Chondrocyte (in vitro differentiated cells): ENCODE results near the gene MDC1. TPM values are rescaled to one million over a fixed set of nuclear protein-coding genes. Genes with fewer than 3 reads are reported as not detected.
"Not testable (repeated sequence)": the region's sequence is repeated elsewhere in the genome, so short reads cannot be mapped to it uniquely, and the experiment has no call there.

Source experiments
- DNase-seq: peaks from one replicate; pipeline ENCODE4 v3.0.0; 2021; ENCODE audit warnings: mixed read lengths, low spot score
- H3K27ac Mint-ChIP-seq: one replicate; pipeline ENCODE4 v1.8.0; 2021; ENCODE audit warnings: mild to moderate bottlenecking, moderate library complexity, mixed read lengths; ENCODE audit not compliant: unreplicated experiment
- H3K27me3 Mint-ChIP-seq: 2 replicates; pipeline ENCODE4 v1.8.0; 2021; ENCODE audit warnings: low read depth, mixed read lengths
- H3K36me3 Mint-ChIP-seq: 2 replicates; pipeline ENCODE4 v1.8.0; 2021; ENCODE audit warnings: low read depth, mixed read lengths
- H3K4me1 Mint-ChIP-seq: 2 replicates; pipeline ENCODE4 v1.8.0; 2021; ENCODE audit warnings: low read depth, mild to moderate bottlenecking, mixed read lengths
- H3K4me3 Mint-ChIP-seq: one replicate; pipeline ENCODE4 v1.8.0; 2021; ENCODE audit warnings: mild to moderate bottlenecking, moderate library complexity, mixed read lengths; ENCODE audit not compliant: unreplicated experiment
- H3K9me3 Mint-ChIP-seq: 2 replicates; pipeline ENCODE4 v1.8.0; 2021; ENCODE audit warnings: low read depth, mixed read lengths
- CTCF ChIP-seq: fragments of 200-600 bp; sonication (generic); IDR thresholded peaks from 2 replicates; pipeline ENCODE4 v1.5.0; 2021; ENCODE audit warnings: antibody characterized with exemption, mild to moderate bottlenecking, moderate library complexity
- long read RNA-seq: library from polyadenylated mRNA; stranded (forward); transcript quantifications from one replicate; pipeline ENCODE4 v2.0.0, GENCODE V29; 2021
- total RNA-seq: library from RNA; stranded (reverse); gene quantifications from 3 replicates; pipeline ENCODE4 v1.2.1, GENCODE V29; 2021

The MDC1 gene
- total RNA-seq: 25.5 to 33.5 TPM (median 33.1 TPM) in 3 replicates
- long read RNA-seq, full-length matches to known transcripts: 2 of 8 reads
- long read RNA-seq, partial matches to known transcripts: 6 of 8 reads
- long read RNA-seq, other reads (novel, unspliced or antisense): 0 of 8 reads

DNA sequence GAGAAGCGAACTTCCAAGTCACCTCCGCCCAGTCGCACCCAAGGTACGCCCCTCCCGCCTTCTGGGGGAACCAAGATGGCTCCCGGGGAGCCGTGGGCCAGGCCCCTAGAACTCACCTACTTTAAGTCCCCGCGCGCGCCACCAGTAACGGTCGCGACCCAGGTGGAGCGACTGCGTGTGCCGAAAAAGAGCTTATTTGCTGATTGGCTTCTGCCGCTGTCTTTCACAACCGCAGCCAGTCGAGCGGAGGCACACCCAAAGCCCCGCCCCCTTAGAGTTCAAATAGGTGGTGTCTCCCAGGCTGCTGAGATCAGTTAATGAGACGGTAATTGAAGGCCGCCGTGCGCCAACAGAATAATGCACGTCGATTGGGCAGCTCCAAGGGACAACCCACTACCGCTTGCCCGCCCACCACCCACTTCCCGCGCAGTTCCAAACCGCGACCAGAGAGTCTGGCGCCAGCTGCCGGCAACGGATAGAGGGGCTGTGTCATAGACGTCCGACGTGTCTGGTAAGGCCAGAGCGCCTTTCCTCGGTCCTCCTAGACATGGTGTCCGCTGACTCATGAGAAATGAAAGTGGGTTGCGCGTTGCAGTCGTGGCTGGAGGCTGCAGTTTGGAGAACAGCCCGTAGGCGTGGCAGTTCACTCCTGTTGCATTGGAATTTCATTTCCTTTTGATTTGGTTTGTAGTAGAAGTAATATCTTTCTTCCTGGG, at the start of gene MDC1:
MDC1 (minus strand) TSS at position 153 of the 716 bp plus-strand sequence. CDS start 2,106 bp downstream, outside the sequence.
- H3K36me3 Mint-ChIP-seq: peaks cover 33% of the 10 kb centered on the region

DNA sequence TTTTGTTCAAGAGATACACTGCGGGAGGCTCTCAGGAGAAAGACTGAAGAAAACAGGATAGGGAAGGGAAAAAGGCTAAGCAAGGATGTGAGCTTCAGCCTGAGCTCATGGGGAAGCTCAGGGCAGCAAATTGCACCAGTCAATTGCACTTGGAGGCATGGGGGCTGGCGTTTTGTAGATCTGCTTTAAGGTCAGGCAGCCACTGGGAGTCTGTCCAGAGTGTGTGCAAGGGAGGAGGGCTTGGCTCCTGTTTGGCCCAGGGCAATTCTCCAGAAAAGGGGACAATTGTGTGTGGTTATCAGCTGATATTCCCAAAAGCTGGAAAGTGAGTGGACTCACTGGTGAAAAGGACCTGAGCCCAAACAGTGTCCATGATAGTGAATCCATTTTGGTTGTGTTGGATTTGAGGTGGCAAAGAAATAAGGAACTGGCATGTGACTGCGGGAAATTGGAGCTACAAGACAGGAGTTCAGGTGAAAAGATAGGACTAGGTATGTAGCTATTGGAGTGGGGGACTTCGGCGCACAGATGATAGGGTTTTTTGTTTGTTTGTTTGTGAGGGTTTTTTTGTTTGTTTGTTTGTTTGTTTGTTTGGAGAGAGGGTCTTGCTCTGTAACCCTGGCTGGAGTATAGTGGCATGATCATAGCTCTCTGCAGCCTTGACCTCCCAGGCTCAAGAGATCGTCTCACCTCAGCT, 49.5 kb upstream of the MDC1 start:
- Mint-ChIP-seq H3K27me3 (no peaks in the 10 kb centered on the region), H3K27ac (peak overlapping the region; percentile 75), H3K36me3 (no peaks in the 10 kb centered on the region), H3K9me3 (no peaks in the 10 kb centered on the region), H3K4me3 (no peak overlapping the region), H3K4me1 (peaks cover 77% of the 10 kb centered on the region)
- no peak for DNase-seq
- no peak for TF ChIP-seq CTCF

More for the DNA sequence above, at the start of gene MDC1:
- Mint-ChIP-seq H3K27ac (peak within 1 kb of the TSS; percentile 100), H3K4me1 (peaks cover 36% of the 10 kb centered on the region), H3K9me3 (no peaks in the 10 kb centered on the region), H3K27me3 (no peaks in the 10 kb centered on the region), H3K4me3 (peak within 1 kb of the TSS; percentile 98)
- peak; percentile 52 for TF ChIP-seq CTCF
- DNase-seq: peak; percentile 100

DNA sequence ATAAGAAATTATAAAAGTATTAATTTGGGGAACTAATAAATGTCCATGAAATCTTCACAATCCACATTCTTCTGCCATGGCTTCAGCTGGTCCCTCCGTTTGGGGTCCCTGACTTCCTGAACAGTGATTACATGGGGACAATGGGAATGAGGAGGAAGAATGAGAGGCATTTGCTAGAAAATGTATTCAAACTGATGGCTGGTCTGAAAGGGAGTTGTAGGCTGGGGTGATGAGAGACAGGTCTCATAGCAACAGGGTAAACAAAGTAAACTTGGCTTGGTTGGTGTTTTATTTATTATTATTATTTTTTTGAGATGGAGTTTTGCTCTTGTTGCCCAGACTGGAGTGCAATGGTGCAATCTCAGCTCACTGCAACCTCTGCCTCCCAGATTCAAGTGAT, 48.4 kb upstream of the MDC1 start:
- Mint-ChIP-seq H3K4me1 (peaks cover 82% of the 10 kb centered on the region), H3K27ac (peak overlapping the region; percentile 86)
- H3K36me3 Mint-ChIP-seq, DNase-seq, H3K9me3 Mint-ChIP-seq, H3K4me3 Mint-ChIP-seq, H3K27me3 Mint-ChIP-seq: not testable (repeated sequence)

DNA sequence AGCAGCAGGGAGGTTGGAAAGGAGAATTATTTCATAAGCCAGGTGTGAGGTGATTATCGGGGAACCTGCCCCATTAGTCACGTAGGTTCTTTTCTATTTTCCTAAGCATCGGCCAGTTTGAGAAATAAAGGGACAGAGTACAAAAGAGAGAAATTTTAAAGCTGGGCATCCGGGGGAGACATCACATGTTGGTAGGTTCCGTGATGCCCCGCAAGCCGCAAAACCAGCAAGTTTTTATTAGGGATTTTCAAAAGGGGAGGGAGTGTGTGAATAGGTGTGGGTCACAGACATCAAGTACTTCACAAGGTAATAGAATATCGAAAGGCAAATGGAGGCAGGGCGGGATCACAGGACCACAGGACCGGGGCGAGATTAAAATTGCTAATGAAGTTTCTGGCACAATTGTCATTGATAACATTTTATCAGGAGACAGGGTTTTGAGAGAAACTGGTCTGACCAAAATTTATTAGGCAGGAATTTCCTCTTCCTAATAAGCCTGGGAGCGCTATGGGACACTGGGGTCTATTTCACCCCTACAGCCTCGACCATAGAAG, 47.5 kb upstream of the MDC1 start:
- H3K27me3 Mint-ChIP-seq, H3K36me3 Mint-ChIP-seq, DNase-seq, H3K4me3 Mint-ChIP-seq, H3K9me3 Mint-ChIP-seq: not testable (repeated sequence)
- Mint-ChIP-seq H3K27ac (peak overlapping the region; percentile 95), H3K4me1 (peaks cover 82% of the 10 kb centered on the region)

GRCh38 chr6:30763618-30764489, 46.8 kb upstream of the MDC1 start:
- Mint-ChIP-seq H3K4me1 (peaks cover 82% of the 10 kb centered on the region), H3K9me3 (peaks cover 5% of the 10 kb centered on the region), H3K27me3 (no peaks in the 10 kb centered on the region), H3K4me3 (peak overlapping the region; percentile 5), H3K36me3 (peaks cover 4% of the 10 kb centered on the region), H3K27ac (peak overlapping the region; percentile 95)
- DNase-seq: no peak
- TF ChIP-seq CTCF: peak; percentile 45
